GM12878 (cell line): ENCODE results near the gene ARCN1. TPM values are rescaled to one million over a fixed set of nuclear protein-coding genes. Genes with fewer than 3 reads are reported as not detected.

Experiments
- ASH2L ChIP-seq: fragments of 300-600, 200-600 bp; sonication (generic); IDR thresholded peaks from 2 replicates; pipeline ENCODE4 v1.6.1; 2017; ENCODE audit warnings: low read depth, mild to moderate bottlenecking, borderline replicate concordance
- BACH1 ChIP-seq: fragments of 450-650 bp; IDR thresholded peaks from 2 replicates; pipeline ENCODE4 v1.6.1; 2017; ENCODE audit warnings: mild to moderate bottlenecking, borderline replicate concordance
- E4F1 ChIP-seq: fragments of 450-650 bp; IDR thresholded peaks from 2 replicates; pipeline ENCODE4 v1.6.1; 2018; ENCODE audit warnings: borderline replicate concordance, mild to moderate bottlenecking; ENCODE audit not compliant: partially characterized antibody
- HCFC1 ChIP-seq: fragments of 150-350 bp; IDR thresholded peaks from 2 replicates; pipeline ENCODE4 v1.6.1; 2014; ENCODE audit warnings: low read length
- IRF4 ChIP-seq: IDR thresholded peaks from 2 replicates; pipeline ENCODE4 v1.6.1; 2011; ENCODE audit warnings: low read depth, low read length
- MTA3 ChIP-seq: IDR thresholded peaks from 2 replicates; pipeline ENCODE4 v1.6.1; 2012; ENCODE audit warnings: low read length, inconsistent platforms, borderline replicate concordance
- NFYA ChIP-seq: IDR thresholded peaks from 2 replicates; pipeline ENCODE4 v1.6.1; 2011; ENCODE audit warnings: low read depth, mild to moderate bottlenecking, low read length, improper control_type of control experiment, borderline replicate concordance
- NR2C2 ChIP-seq: IDR thresholded peaks from 2 replicates; pipeline ENCODE4 v1.6.1; 2011; ENCODE audit warnings: borderline replicate concordance, low read depth; ENCODE audit not compliant: control insufficient read depth, insufficient read length
- RAD51 ChIP-seq: fragments of 450-650 bp; IDR thresholded peaks from 2 replicates; pipeline ENCODE4 v1.6.1; 2016; ENCODE audit warnings: moderate library complexity, mild to moderate bottlenecking, inconsistent platforms
- RELB ChIP-seq: fragments of 450-650 bp; IDR thresholded peaks from 2 replicates; pipeline ENCODE4 v1.6.1; 2017; ENCODE audit warnings: low read depth, mild to moderate bottlenecking, moderate library complexity
- SMAD1 ChIP-seq: fragments of 450-650 bp; IDR thresholded peaks from 2 replicates; pipeline ENCODE4 v1.6.1; 2018; ENCODE audit warnings: mild to moderate bottlenecking, low read depth; ENCODE audit not compliant: partially characterized antibody
- SMARCA5 ChIP-seq: fragments of 450-650 bp; IDR thresholded peaks from 2 replicates; pipeline ENCODE4 v1.6.1; 2017; ENCODE audit warnings: mild to moderate bottlenecking
- SMC3 ChIP-seq: IDR thresholded peaks from 2 replicates; pipeline ENCODE4 v1.6.1; 2011; ENCODE audit warnings: low read length, improper control_type of control experiment, borderline replicate concordance
- SUZ12 ChIP-seq: fragments of 200-600 bp; sonication (generic); IDR thresholded peaks from one replicate; pipeline ENCODE4 v1.6.1; 2018; ENCODE audit warnings: antibody characterized with exemption, mild to moderate bottlenecking; ENCODE audit not compliant: unreplicated experiment
- TBL1XR1 ChIP-seq: IDR thresholded peaks from 2 replicates; pipeline ENCODE4 v1.6.1; 2012; ENCODE audit warnings: low read depth, low read length, improper control_type of control experiment
- TCF3 ChIP-seq: IDR thresholded peaks from 2 replicates; pipeline ENCODE4 v1.6.1; 2012; ENCODE audit warnings: low read depth, mild to moderate bottlenecking, low read length, borderline replicate concordance; ENCODE audit not compliant: insufficient read depth
- polyA plus RNA-seq, 11 experiments: library from polyadenylated mRNA; depleted of rRNA in 4 of 11; unstranded in 6 of 11; stranded (reverse) in 5 of 11; fragments of >200 nt; fragmentation: Nextera tagmentation in 4 of 11; fragmentation: Illumina TruSeq in 1 of 11; extraction: Ambion mirVana in 4 of 11; extraction: Trizol in 1 of 11; gene quantifications; 1 replicate in 1 of 11; 2 replicates in 10 of 11; pipeline versions ENCODE4 v1.2.1 to v1.2.3, GENCODE V29; 2011 to 2016; ENCODE audit warnings: inconsistent platforms in 2 of 11, missing spikeins in 2 of 11, low read depth in 1 of 11
- total RNA-seq, 4 experiments: library from RNA; depleted of rRNA in 3 of 4; stranded (reverse); fragments of >200 nt in 3 of 4; fragmentation: Illumina TruSeq in 1 of 4; extraction: Trizol in 1 of 4; gene quantifications; 2 replicates each; pipeline versions ENCODE4 v1.2.1 to v1.2.3, GENCODE V29; 2013 to 2021
- TF ChIP-seq, protein P1 (sequence below): fragments of 150-350 bp; IDR thresholded peaks from 2 replicates; pipeline ENCODE4 v1.6.1; 2016; ENCODE audit warnings: low read depth, low read length
- TF ChIP-seq, protein P2 (sequence below): fragments of 450-650 bp; conservative IDR thresholded peaks from 2 replicates; pipeline ENCODE4 v1.6.1; 2017; ENCODE audit warnings: mild to moderate bottlenecking, moderate library complexity

Gene ARCN1
- total and polyA plus RNA-seq, 10 of the 15 experiments (the other 5 are each of a cell fraction or from before 2014, with no cell fraction given) = 33.3 to 172 (median 106) TPM

DNA sequence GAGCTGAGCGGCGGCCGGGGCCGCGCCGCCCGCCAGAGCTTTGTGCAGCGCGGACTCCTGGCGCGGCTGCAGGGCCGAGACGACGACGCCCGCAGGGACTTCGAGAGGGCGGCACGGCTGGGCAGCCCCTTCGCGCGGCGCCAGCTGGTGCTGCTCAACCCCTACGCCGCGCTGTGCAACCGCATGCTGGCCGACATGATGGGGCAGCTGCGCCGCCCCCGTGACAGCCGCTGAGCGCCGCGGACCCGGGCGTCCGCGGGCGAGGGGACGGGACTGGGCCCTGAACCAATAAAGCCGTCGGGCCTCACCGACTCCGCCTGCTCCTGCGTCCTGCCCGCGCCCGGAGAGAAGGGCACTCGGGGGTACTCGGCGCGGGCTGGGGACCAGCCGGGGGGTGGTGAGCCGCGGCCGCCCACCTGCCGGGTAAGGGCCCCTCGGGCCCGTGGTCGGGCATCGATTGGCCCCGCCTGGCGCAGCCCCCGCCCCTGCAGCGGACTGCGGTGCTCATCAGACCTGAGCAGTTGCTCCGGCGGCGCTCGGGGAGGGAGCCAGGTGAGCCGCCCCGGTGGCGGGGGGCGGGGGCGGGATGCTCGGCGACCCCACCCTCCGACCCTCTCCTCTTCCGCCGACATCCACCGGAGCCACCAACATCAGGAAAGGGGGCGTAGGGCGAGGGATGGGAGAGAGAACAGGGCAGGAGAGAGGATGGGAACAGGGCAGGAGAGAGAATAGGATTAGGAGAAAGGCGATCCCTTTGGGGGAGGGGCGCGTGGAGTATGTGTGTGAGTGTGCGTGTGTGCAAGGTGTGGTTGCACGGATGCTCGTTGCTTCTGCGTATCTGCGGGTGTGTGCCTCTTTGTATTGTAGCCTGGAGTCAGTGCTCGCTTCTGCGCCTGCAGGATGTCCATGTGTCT lies 41.3 kb upstream of the ARCN1 start, which contains the start of gene TMEM25 (continued):
- TF ChIP-seq, protein P1, sequence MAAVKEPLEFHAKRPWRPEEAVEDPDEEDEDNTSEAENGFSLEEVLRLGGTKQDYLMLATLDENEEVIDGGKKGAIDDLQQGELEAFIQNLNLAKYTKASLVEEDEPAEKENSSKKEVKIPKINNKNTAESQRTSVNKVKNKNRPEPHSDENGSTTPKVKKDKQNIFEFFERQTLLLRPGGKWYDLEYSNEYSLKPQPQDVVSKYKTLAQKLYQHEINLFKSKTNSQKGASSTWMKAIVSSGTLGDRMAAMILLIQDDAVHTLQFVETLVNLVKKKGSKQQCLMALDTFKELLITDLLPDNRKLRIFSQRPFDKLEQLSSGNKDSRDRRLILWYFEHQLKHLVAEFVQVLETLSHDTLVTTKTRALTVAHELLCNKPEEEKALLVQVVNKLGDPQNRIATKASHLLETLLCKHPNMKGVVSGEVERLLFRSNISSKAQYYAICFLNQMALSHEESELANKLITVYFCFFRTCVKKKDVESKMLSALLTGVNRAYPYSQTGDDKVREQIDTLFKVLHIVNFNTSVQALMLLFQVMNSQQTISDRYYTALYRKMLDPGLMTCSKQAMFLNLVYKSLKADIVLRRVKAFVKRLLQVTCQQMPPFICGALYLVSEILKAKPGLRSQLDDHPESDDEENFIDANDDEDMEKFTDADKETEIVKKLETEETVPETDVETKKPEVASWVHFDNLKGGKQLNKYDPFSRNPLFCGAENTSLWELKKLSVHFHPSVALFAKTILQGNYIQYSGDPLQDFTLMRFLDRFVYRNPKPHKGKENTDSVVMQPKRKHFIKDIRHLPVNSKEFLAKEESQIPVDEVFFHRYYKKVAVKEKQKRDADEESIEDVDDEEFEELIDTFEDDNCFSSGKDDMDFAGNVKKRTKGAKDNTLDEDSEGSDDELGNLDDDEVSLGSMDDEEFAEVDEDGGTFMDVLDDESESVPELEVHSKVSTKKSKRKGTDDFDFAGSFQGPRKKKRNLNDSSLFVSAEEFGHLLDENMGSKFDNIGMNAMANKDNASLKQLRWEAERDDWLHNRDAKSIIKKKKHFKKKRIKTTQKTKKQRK = no peak
- no peak for TF ChIP-seq E4F1
- peak; percentile 87 for TF ChIP-seq RELB
- no peak for TF ChIP-seq IRF4
- TF ChIP-seq, protein P2, sequence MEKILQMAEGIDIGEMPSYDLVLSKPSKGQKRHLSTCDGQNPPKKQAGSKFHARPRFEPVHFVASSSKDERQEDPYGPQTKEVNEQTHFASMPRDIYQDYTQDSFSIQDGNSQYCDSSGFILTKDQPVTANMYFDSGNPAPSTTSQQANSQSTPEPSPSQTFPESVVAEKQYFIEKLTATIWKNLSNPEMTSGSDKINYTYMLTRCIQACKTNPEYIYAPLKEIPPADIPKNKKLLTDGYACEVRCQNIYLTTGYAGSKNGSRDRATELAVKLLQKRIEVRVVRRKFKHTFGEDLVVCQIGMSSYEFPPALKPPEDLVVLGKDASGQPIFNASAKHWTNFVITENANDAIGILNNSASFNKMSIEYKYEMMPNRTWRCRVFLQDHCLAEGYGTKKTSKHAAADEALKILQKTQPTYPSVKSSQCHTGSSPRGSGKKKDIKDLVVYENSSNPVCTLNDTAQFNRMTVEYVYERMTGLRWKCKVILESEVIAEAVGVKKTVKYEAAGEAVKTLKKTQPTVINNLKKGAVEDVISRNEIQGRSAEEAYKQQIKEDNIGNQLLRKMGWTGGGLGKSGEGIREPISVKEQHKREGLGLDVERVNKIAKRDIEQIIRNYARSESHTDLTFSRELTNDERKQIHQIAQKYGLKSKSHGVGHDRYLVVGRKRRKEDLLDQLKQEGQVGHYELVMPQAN = peak; percentile 73
- TF ChIP-seq TBL1XR1 = no peak
- TF ChIP-seq RAD51 = no peak
- peak; percentile 62 for TF ChIP-seq NR2C2
- no peak for TF ChIP-seq SMAD1
- TF ChIP-seq SMC3 = no peak
- TF ChIP-seq ASH2L = 0 out of 2 replicates have a peak, but pooled peaks have one; percentile 18
- no peak for TF ChIP-seq NFYA
- no peak for TF ChIP-seq SUZ12
- no peak for TF ChIP-seq MTA3
- TF ChIP-seq BACH1 = no peak; the same call in 1 of the 2 replicates
- peak; percentile 34; the same call in 1 of the 2 replicates for TF ChIP-seq TCF3
- peak; percentile 54; the same call in 1 of the 2 replicates for TF ChIP-seq HCFC1
- peak; percentile 74; the same call in 1 of the 2 replicates for TF ChIP-seq SMARCA5
